ENCODE measurements around the gene MYH15. TPM values are rescaled to one million over a fixed set of nuclear protein-coding genes. Genes with fewer than 3 reads are reported as not detected.

Gene MYH15
- total RNA-seq, 3 donors from 2014 or later: not detected

DNA sequence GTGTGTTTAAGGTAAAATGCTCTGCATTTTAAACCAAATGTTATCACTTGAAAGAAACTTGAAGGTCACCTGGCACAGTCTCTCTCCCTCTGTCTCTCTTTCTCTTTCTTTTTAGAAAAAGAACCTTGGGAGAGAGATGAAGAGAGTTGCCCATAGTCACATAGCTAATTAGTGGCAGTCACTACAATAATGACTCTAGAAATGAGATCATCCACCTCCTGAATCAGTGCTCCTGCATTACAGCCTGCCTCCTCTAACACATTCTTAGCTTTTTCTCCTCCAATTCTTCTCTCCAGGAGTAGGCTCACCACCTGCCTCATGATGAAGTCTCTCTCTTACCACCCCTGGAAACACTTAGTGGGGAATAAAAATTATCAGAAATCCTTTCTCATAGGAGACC lies 2.5 kb downstream of the MYH15 start:
- no peaks in the 10 kb centered on the region for H3K36me3 ChIP-seq
- no peak for DNase-seq (ENCODE audit: low spot score in 2 of 2)
- H3K27me3 ChIP-seq: no peaks in the 10 kb centered on the region
- intact Hi-C loops (cut with DNase I; ENCODE audit: low total_unique reads): no loop called here
- no peaks in the 10 kb centered on the region for H3K9me3 ChIP-seq
- TF ChIP-seq POLR2AphosphoS5 (IDR thresholded peaks at IDR 0.05) (no peak), POLR2A (IDR thresholded peaks at IDR 0.05) (no peak)
- TF ChIP-seq, protein P1, sequence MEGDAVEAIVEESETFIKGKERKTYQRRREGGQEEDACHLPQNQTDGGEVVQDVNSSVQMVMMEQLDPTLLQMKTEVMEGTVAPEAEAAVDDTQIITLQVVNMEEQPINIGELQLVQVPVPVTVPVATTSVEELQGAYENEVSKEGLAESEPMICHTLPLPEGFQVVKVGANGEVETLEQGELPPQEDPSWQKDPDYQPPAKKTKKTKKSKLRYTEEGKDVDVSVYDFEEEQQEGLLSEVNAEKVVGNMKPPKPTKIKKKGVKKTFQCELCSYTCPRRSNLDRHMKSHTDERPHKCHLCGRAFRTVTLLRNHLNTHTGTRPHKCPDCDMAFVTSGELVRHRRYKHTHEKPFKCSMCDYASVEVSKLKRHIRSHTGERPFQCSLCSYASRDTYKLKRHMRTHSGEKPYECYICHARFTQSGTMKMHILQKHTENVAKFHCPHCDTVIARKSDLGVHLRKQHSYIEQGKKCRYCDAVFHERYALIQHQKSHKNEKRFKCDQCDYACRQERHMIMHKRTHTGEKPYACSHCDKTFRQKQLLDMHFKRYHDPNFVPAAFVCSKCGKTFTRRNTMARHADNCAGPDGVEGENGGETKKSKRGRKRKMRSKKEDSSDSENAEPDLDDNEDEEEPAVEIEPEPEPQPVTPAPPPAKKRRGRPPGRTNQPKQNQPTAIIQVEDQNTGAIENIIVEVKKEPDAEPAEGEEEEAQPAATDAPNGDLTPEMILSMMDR (IDR thresholded peaks at IDR 0.05): no peak
- no peak overlapping the region for H3K27ac ChIP-seq
- H3K4me3 ChIP-seq: no peak overlapping the region
- no peaks in the 10 kb centered on the region for H3K4me1 ChIP-seq

GRCh38 chr3:108505811-108506210 lies 4.6 kb downstream of the MYH15 start:
- no peak for TF ChIP-seq POLR2AphosphoS5 (IDR thresholded peaks at IDR 0.05)
- TF ChIP-seq, protein P1 (IDR thresholded peaks at IDR 0.05): no peak
- no peak for TF ChIP-seq POLR2A (IDR thresholded peaks at IDR 0.05)
- Histone ChIP-seq H3K4me3 (no peak overlapping the region), H3K27me3 (no peaks in the 10 kb centered on the region), H3K27ac (no peak overlapping the region), H3K9me3 (no peaks in the 10 kb centered on the region), H3K36me3 (no peaks in the 10 kb centered on the region), H3K4me1 (no peaks in the 10 kb centered on the region)
- no peak for DNase-seq (ENCODE audit: low spot score in 2 of 2)
- intact Hi-C loops (cut with DNase I; ENCODE audit: low total_unique reads): no loop called here

- intact Hi-C loops (cut with DNase I; ENCODE audit: low total_unique reads): no loop called here
- DNase-seq (ENCODE audit: low spot score in 2 of 2): no peak
- H3K27me3 ChIP-seq: no peaks in the 10 kb centered on the region
Measured at GRCh38 chr3:108503722-108504121, 6.7 kb downstream of the MYH15 start.

DNA sequence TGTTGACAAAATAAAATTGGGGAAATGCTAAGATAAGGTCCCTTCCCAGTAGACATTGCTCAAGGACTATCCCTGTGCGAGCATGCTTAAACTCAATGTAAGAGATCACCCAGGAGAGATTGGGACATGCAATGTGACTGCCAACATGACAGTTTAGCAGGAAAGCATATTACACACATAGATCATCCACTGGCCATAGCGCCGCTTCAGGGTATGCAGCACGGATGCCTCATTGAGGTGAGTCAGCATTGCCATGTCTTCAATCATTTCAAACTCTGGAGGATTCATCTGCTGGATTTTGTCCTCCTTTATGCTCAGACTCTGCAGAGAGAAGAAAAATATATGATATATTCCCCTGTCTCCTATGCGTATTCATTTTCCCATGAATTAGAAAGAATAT lies 8.9 kb downstream of the MYH15 start:
- Histone ChIP-seq H3K27me3 (no peaks in the 10 kb centered on the region), H3K9me3 (no peaks in the 10 kb centered on the region), H3K27ac (no peak overlapping the region), H3K36me3 (no peaks in the 10 kb centered on the region), H3K4me3 (no peak overlapping the region), H3K4me1 (no peaks in the 10 kb centered on the region)
- intact Hi-C loops (cut with DNase I; ENCODE audit: low total_unique reads): no loop called here
- DNase-seq (ENCODE audit: low spot score in 2 of 2): no peak
- TF ChIP-seq, protein P1 (IDR thresholded peaks at IDR 0.05): no peak
- TF ChIP-seq POLR2A (IDR thresholded peaks at IDR 0.05): no peak
- TF ChIP-seq POLR2AphosphoS5 (IDR thresholded peaks at IDR 0.05): no peak

More at GRCh38 chr3:108503722-108504121, 6.7 kb downstream of the MYH15 start:
- Histone ChIP-seq H3K36me3 (no peaks in the 10 kb centered on the region), H3K27ac (no peak overlapping the region), H3K9me3 (no peaks in the 10 kb centered on the region), H3K4me3 (no peak overlapping the region), H3K4me1 (no peaks in the 10 kb centered on the region)
- no peak for TF ChIP-seq POLR2AphosphoS5 (IDR thresholded peaks at IDR 0.05)
- TF ChIP-seq POLR2A (IDR thresholded peaks at IDR 0.05): no peak
- TF ChIP-seq, protein P1 (IDR thresholded peaks at IDR 0.05): no peak

DNA sequence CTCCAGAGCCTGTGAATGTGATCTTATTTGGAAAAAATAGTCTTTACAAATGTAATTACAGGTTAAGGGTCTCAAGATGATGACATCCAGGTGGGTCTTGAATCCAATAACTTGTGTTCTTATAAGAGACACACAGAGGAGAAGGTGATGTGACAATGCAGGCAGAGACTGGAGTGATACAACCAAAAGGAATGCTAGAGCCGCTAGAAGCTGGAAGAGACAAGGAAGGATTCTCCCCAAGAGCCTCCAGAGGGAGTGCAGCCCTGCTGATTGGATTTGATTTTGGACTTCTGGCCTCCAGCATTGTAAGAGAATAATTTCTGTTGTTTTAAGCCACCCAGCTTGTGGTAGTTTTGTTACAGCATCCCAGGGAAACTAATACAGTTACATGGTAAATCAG lies 9.7 kb downstream of the MYH15 start:
- no peaks in the 10 kb centered on the region for H3K27me3 ChIP-seq
- DNase-seq (ENCODE audit: low spot score in 2 of 2): no peak
- TF ChIP-seq, protein P1 (IDR thresholded peaks at IDR 0.05): no peak
- no peak for TF ChIP-seq POLR2A (IDR thresholded peaks at IDR 0.05)
- no peak for TF ChIP-seq POLR2AphosphoS5 (IDR thresholded peaks at IDR 0.05)
- no peak overlapping the region for H3K4me3 ChIP-seq
- H3K4me1 ChIP-seq: no peaks in the 10 kb centered on the region
- intact Hi-C loops (cut with DNase I; ENCODE audit: low total_unique reads): no loop called here
- no peaks in the 10 kb centered on the region for H3K36me3 ChIP-seq
- H3K9me3 ChIP-seq: no peaks in the 10 kb centered on the region
- H3K27ac ChIP-seq: no peak overlapping the region

Measured in breast epithelium (tissue), 4 donors.